Stimulated activated naive CD4-positive, alpha-beta T cell treated with Interleukin-2 at 50 U/mL for 16 hours (primary cell): ENCODE data around the gene CAB39L.

ENCODE experiments used
- DNase-seq: peaks from one replicate; lab custom pipeline; 2025; lab: John Stamatoyannopoulos, UW

The CAB39L gene

DNA sequence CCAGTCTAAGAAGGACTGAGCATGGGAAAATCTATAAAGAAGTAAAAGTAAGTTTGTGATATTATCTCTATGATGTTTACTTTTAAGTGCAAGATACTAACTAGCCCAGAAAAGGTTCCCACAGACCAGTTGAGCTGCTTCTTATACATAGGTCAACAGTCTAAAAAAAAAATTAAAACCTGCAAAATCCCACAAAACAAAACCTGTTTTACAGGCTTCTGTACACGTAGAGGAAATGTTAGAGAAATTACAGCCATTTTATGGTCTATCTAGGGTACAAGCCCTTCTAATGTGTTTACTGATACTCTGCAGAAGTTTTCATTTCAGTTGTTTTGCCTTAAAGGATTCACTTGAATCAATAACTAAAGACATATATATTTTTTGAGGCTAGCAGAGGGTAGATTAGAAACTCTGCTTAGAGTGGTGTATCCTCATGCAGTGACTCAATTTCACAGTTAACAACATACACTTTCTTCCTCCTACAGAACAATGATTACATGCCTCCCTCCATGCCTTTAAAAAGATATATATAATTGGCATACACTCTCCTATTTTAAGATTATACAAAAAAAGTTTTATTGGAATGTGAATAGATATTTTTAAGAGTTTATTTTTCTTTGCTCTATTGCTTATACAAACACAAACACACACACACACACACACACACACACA, 43.9 kb downstream of the CAB39L start:
- no peak for DNase-seq

DNA sequence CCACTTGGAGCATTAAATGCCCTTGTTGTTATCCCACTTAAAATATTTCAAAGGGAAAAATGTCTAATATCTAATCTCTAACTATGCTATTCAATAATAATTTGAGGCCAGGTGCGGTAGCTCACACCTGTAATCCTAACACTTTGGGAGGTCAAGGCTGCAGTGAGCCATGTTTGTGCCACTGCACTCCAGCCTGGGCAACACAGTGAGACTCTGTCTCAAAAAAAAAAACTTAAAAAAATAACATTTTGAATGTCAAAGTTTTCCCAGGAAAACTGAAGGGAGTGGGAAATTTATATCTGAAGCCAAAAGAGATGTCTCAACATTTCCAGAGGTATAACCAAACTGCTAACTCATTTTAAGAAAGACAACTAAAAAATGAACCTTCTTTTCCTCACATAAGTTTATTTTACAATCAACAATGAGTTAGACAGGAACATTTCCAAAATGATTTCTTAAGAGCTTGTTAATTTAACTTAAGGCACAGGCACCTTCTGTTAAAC, 47.9 kb downstream of the CAB39L start:
- DNase-seq, result no peak

DNA sequence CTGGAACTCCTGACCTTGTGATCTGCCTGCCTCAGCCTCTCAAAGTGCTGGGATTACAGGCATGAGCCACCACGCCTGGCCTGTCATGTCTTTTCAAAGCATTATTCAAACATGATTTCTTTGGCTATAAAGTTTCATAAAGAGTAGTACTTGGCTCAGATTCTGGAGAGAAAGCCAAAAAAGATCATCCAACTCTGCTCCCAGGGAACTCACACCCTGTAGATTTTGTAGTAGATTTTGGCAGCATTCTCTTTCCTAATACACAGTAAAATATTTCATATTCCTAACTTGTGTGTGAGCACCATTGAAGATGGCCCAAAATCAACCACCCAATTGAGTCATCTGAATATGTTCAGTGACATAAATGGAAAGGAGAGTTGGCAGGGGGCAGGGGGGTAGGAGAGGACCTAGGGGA, 48.4 kb downstream of the CAB39L start:
- no peak for DNase-seq

DNA sequence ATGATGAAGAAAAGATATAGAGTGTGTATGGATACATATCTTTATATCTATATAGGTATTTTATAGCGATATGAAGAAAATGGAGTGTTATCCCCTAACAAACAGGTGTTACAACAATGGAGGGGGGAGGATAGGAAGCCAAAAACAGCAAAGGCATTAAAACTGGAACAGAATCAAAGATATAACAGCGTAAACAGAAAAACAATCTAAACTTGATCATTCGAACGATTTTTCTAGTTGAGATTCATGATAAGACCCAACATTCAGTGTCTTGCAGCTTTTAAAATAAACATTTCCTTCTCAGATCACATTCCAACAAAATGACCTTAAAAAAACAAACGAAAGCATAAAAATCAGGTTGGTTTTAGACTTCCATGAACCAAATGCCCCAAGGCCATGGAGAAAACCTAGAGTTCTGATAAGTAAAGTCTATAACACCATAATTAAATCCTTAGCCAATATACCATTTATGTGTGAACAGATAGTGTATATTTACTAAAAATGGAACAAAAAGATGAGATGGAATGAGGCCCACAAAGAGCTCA, 55.7 kb downstream of the CAB39L start:
- DNase-seq, result no peak

DNA sequence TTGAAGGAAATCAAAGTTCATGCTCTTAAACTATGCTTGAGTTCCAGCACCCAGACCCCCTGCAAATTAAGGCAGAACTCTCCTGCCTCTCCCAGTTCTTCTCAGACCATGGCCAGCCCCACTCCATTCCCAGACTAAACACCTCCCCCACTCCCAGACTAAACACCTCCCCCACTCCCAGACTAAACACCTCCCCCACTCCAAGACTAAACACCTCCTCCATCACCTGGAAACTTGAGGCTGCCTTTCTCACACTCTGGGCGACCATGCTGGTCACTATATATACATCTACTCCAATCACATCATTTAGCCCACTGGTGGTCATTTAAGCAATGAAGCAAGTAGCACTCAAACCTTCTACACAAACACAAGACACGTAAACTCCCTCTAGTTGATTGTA, 57.2 kb downstream of the CAB39L start:
- no peak for DNase-seq

DNA sequence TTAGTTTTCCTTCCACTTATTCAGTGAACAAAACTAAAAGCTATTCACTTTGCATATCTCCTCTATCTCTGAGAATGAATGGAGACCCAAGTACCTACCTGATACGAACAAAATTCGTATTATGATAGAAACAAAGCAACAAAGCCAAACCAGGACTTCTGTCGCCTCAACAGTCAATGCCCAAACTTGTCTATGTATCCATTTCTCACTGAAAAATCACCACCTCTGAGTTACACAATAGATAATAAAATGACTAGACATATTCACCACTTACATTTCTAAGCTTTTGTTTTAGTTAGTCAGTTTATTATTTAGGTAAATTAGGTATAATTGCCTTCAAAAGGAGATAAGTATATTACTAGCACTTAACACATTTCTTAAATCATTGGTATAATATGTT, 67.7 kb downstream of the CAB39L start:
- no peak for DNase-seq

DNA sequence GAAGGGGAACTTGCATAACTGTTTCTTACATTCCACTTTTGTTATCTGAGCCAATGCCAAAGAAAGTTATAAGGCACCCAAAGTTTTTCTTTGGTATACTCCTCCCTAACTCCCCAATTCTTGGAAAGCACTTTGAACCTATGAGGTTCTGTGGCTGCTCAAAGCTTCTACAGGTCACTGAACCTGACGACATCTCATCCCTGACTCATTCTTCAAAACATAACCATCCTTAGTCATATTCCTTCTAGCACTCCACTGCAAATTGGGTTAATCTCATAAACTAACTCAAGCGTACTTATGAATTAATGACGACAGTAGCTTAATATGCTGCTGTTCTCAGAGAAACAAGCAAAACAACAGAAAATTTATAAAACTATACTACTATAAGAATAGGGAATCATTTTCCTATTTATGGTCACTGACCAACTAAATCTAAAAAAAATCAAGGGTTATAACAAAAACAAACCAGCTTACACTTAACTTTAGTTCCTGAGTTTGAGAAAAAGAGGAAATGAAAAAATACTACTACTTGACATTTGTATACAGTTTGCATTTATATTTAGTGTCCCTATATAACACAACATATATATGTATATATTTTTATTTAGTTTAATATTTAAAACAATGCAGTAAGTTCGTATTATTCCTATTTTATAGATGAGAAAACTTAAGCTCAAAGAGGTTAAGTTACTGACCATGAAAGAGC, 69.1 kb downstream of the CAB39L start:
- no peak for DNase-seq

DNA sequence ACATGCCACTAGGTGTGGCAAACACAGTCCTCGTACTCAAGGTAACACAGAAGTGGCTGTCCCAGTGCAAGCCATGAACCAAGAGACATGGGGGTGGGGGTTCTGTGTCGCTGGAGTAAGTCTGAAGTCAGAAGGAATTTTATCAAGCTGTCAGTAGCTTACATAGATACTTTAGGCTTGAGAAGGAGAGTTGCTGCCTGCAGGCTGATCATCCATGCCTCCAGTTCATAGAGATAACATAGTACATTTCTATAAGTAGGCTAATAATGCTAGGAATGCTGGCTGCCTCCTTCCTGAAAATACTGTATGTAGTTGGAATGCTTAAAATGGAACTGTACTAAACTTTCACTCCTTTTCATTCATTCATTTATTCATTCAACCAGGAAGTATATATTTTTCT, 70.1 kb downstream of the CAB39L start:
- DNase-seq, result no peak

DNA sequence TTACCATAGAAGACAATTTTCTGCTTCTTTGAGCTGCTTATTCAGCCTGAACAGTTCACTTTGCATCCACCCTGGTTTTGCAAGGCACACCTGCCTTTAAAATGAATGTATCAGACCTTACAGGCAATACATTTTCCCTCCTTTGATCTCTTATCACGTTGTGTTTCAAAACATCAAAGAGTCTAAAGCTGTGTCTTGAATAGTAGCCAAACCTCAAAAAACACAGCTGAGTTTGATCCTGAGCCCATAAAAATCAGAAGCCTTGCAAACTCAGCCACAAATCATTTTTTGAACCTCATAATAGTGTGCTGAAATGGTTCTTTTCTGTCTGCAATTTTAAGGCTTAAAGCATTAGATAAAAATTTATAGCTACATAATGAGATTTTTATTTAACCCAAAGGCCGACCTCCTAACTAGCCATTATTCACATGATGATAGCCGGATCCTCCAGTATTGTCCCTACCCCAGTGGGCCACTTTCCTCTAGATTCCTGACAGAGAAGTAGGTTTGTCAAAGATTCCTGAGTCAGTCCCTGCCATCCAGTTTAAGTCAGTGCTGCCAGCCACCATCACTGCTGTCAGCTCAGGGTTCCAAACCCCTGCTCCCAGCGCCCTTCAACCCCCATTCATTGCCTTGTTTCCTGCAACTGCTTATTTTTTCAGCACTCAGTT, 71.8 kb downstream of the CAB39L start:
- DNase-seq, result no peak

DNA sequence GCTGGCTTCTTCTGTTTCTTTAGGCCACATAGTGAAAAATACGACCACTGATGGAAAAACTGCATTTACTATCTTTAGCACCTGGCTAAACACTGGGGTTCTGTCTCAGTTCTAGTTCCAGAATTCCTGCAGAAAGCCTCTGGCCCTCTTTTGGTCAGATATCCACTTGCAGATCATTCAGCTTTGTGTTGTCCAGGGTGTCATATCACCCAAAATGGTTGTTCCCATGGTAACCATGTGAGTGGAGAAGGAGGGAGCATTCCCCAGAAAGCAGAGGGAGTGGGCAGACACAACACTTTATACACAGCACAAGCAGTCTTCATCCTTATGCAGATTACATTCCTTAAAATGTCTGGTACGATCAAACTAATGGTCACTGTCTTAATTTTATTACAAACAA, 73.5 kb downstream of the CAB39L start:
- DNase-seq, result no peak

DNA sequence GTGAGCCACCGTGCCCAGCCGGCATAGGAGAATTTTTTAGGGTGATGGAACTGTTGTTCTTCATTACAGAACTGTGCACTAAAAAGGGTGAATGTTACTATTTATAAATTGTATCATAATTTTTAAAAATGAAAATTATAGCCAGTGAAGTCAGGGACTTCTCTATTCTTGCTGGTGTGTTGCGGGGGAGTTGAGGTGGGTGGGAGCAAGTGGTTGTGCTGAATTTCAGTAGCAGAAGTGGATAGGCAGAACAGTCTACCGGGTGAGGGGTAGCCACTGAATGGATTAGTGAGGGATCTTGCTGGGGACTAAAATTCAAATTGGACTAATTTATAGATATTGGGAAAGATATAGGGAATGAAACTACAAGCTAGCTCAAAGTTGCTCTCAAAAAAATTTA, 74.0 kb downstream of the CAB39L start:
- DNase-seq, result no peak

DNA sequence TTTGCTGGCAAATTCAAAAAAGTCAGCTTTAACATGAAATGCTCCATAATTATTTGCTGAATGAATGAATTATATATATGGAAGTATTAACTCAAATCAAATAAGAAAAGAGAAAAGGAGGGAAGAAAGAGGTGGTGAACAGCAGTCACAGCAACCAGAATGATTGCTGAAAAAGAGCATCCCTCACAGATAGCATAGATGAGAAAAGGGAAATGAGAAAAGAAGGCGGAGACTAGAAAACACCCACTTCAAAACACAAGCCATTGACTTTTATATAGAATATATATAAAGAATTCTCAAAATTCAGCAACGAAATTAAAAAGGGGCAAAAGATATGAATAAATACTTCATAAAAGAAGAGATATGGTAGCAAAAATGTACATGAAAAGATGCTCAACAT, 75.2 kb downstream of the CAB39L start:
- DNase-seq, result no peak

DNA sequence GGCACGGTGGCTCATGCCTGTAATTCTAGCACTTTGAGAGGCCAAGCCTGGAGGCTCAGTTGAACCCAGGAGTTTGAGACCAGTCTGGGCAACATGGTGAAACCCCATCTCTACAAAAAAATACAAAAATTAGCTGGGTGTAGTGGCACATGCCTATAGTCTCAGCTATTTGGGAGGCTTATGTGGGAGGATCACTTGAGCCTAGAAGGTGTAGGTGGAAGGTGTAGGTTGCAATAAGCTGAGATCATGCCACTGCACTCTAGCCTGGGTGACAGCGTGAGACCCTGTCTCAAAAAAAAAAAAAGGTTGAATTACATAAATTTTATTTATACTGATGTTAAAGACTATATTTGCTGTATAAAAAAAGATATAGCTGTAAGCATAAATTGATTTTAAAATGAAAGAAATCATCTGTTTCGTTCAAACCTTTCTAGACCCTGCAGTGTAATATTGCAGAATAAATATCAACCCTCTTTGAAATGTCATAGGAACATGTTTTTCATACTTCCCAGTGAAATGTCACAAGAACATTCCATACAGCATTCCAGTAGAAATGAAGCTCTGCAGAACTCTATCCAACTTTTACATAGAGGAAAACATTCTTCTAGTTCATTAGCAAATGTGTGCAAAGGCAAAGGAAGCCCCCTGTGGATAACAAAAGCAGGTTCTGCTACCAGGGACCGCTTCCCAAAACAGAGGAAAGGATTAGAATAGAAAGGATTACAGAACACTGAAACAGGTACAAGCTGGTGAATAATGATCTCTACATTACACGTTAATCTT, 76.0 kb downstream of the CAB39L start:
- no peak for DNase-seq

DNA sequence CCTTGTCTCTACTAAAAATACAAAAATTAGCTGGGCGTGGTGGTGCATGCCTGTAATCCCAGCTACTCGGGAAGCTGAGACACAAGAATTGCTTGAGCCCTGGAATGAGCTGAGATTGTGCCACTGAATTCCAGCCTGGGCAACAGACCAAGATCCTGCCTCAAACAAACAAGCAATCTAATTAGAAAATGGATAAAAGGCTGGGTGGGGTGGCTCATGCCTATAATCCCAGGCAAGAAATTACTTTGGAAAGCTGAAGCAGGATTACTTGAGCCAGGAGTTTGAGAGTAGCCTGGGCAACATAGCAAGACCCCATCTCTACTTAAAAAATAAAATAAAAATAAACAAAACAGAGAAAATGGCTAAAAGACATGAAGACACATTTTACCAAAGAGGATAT, 77.0 kb downstream of the CAB39L start:
- no peak for DNase-seq

DNA sequence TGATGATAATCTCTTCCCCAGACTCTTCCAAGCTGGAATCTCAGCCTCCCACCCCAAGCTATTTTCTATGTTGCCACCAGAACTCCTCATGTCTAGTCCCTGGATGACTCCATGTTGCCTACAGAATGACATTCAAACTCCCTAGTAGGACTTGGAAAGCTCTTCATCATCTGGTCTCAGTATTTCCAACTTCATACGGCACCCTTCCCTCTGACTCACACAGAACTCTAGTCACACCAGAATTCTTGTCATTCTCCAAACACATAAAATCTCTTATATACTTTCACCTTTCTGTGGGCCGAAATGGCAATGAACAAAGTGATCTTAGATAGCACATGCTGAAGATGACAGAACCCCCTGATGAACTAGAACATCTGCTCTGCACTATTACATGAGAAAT, 86.2 kb downstream of the CAB39L start:
- no peak for DNase-seq

DNA sequence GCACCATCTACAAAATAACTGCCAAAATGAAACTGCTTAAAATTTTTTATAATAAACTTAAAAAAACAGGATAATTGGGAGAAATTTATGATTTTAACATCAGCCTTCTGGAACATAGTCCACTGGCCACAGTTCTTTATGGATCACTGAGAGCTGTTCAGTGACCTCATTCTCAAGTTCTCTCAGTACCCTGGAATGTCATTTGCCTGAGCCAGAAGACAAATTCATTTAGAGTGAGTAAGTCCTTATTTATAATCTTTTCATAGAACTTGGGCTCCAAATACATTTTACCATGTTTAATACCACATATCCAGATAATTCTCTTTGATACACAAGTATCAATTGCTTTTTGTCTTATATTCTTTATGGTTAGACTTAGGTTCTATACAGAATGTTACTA, 87.6 kb downstream of the CAB39L start:
- no peak for DNase-seq

DNA sequence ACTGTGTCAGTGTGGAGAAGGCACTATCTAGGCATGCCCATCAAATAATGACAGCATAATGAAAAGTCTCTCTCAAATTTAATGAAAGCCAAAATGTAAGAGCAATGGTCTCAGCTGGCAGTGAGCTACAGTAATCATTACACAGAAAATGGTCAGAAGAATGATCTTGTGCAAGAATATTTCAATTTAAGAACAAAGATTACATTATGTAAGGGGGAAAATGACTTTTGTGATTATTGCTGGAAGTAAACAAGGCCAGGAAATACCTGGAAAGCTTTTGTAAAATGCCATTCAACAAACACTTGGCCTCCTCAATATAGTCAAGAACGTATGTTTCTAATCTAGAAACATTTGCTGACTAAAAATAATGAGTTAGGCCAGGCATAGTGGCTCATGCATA, 89.1 kb downstream of the CAB39L start:
- no peak for DNase-seq

DNA sequence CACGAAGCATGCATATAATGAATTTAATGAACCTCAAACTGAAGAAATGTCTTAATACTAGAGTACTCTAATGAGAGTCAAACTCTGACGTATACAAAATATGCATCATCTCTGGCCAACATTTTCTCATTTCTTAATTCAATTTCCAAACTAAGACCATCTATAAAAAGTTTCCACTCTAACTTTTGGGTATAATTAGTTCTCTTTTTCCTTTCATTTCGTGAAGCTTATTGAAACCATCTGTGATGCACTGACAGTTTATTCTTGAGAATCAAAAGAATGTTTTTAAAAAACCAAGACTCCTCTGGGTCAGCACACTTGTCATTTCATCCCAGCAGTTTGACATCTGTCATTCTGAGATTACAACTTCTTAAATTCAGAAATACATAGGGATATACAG, 90.0 kb downstream of the CAB39L start:
- no peak for DNase-seq

DNA sequence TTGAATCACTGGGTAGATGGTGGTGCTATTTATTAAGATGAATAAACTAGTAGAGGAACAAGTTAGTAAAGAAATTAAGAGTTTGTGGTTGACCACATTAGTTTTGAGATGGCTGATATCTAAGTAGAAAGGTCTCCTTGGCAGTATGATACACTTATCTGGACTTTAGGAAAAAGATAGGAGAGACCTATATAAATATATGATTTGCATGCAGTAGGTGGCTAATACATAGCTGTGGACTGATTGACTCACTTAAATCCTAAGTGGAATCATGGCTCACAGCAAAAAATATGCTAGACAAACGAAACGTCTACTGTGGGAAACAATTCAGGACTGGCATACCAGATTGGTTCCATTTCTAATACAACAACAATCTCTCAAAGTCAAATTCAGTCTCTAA, 92.0 kb downstream of the CAB39L start:
- no peak for DNase-seq

DNA sequence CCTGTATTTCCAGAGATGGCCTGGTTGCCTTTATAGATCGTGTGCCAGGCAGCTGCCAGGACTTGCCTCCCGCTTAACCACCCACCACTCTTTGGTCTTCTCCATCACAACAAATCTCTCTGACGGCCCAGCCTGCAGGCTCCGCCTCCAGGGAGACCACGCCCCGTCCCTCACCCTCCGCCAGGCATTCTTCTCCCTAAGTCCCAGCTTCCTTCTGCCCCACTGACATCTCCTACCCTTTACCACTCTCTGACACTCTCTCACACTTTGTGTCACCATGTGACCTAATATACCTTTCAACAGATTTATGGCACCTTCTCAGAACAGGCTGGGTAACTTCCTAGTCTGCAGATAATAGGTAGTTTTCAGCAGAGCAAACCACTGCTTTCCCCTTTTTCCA, 95.1 kb downstream of the CAB39L start:
- DNase-seq, result no peak

DNA sequence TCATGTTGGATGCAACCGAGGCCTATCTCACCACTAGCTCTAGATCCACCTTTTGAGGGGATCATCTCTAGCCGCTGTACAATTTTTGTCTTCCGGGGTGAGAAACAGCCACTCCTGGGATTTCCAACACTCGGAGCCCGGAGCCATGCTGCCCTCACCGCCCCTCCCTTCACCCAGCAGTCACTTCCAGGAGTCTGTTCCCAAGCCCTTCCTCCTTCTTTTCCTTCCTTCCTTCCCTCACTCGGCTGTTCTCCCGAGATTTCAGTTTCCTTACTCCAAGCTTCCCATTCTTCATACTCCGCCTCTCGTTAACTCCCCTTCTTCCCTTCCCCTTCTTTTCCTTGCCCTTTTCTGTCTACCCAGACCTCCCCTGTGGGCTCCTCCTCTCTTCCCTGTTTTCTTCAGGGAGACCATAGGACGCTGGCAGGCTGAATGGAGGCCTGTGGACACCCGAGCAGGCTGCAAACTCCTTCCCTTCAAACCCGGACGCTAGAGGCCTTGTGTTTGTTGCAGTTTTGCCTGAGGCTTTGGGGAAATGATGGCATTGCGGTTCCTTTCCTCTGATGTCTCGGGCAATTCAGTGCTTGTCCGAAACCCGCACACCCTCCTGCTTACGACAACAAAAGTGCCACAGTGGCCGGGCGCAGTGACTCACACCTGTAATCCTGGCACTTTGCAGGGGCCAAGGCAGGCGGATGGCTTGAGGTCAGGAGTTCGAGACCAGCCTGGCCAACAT, 96.0 kb downstream of the CAB39L start:
- DNase-seq, result no peak

DNA sequence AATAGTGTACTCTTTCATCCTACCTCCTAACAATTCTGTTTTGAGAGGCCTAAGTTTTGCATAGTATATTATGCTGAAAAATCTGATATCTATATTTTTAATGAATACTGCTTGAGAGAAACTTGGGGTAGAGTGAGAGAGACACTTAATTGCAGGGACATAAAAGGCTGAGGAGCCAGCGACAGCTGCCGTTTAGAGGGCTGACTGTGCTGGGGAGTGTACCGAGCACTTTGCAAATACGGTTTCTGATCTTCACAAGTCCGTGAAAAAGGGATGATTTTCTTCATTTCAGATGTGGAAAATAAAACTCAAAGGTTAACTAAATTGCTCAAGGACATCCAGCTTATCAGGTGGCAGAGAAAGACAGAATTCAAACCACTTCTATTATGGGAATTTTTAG, 97.4 kb downstream of the CAB39L start:
- DNase-seq, result no peak
